Measurements from ENCODE around the gene LLGL2.

- TF ChIP-seq, protein P1, sequence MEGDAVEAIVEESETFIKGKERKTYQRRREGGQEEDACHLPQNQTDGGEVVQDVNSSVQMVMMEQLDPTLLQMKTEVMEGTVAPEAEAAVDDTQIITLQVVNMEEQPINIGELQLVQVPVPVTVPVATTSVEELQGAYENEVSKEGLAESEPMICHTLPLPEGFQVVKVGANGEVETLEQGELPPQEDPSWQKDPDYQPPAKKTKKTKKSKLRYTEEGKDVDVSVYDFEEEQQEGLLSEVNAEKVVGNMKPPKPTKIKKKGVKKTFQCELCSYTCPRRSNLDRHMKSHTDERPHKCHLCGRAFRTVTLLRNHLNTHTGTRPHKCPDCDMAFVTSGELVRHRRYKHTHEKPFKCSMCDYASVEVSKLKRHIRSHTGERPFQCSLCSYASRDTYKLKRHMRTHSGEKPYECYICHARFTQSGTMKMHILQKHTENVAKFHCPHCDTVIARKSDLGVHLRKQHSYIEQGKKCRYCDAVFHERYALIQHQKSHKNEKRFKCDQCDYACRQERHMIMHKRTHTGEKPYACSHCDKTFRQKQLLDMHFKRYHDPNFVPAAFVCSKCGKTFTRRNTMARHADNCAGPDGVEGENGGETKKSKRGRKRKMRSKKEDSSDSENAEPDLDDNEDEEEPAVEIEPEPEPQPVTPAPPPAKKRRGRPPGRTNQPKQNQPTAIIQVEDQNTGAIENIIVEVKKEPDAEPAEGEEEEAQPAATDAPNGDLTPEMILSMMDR (IDR thresholded peaks at IDR 0.05; ENCODE audit: insufficient read depth, low read depth, low read length): no peak
- no peak for TF ChIP-seq EZH2 (IDR thresholded peaks at IDR 0.05; ENCODE audit: insufficient read depth, low read length)
Measured at GRCh38 chr17:75551266-75551665, 25.8 kb downstream of the LLGL2 start.

Data from astrocyte (in vitro differentiated cells and primary cell).